ENCODE measurements around the gene PRMT5.

The PRMT5 gene

DNA sequence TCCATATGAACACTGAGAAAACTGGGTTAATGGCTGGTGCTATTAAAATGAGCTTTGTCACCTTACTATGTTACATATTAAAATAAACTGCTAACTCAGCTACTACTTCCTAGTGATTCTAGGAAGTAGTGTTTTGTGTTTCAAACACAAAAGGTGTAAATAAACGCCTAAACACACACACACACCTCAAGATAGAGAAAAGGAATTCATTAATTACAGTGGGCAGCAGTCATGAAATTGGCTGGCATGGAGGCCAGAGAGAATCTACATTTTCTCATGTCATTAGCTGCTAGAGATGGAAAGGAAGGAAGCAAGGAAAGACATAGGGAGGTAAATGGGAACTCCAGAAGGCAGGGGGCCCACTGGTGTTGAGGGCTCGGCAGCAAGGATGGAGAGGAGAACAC is 787 bp upstream of the PRMT5 start:
- DNase-seq (ENCODE audit: low read depth) = peak; percentile 9
- peak overlapping the region; percentile 66 for H3K4me3 ChIP-seq (ENCODE audit: control insufficient read depth, low read depth, low read length)
- TF ChIP-seq, protein P1, sequence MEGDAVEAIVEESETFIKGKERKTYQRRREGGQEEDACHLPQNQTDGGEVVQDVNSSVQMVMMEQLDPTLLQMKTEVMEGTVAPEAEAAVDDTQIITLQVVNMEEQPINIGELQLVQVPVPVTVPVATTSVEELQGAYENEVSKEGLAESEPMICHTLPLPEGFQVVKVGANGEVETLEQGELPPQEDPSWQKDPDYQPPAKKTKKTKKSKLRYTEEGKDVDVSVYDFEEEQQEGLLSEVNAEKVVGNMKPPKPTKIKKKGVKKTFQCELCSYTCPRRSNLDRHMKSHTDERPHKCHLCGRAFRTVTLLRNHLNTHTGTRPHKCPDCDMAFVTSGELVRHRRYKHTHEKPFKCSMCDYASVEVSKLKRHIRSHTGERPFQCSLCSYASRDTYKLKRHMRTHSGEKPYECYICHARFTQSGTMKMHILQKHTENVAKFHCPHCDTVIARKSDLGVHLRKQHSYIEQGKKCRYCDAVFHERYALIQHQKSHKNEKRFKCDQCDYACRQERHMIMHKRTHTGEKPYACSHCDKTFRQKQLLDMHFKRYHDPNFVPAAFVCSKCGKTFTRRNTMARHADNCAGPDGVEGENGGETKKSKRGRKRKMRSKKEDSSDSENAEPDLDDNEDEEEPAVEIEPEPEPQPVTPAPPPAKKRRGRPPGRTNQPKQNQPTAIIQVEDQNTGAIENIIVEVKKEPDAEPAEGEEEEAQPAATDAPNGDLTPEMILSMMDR (conservative IDR thresholded peaks at IDR 0.05; ENCODE audit: control insufficient read depth, insufficient read depth, low read depth, low read length) = no peak

DNA sequence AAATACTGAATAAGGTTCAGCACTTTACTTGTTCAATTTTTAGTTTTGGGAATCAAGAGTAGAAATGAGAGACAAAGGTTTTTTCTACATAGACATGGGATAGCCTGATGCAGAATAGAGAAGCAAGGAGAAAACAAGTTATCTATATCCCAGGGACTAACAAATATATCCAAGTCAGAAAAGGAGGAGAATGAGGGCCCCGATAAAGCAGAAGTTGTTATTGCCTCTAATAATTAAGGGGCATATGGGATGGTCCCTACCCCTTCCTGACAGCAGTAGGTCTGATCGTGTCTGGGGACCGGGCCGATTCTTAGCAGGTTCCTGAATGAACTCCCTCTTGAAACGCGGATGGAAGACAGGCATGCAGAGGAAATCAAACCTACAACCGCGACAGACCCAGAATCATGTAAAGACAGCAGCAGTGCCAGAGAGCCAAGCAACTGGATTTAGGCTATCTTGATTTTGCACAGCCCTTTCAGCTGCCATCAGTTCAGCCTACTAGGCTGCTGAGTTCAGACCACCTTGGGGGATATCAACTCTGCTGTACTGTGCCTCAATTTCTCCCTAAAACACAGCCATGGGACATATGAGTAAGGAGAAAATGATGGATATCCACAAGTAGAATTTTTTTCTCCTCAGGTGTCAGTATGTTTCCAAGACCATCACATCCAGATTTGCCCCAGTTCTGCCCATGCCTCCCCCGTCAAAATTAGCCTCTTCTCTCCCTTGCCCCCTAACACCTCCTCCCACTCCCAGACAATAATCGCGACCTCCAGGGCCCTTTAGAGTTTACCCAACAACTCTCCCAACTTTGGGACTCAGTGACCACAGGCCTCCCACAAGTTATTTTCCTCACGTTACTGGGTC is 706 bp downstream of the PRMT5 start:
- H3K4me3 ChIP-seq (ENCODE audit: control insufficient read depth, low read depth, low read length) = peak overlapping the region; percentile 100
- DNase-seq (ENCODE audit: low read depth) = no peak
- TF ChIP-seq, protein P1 (conservative IDR thresholded peaks at IDR 0.05; ENCODE audit: control insufficient read depth, insufficient read depth, low read depth, low read length) = no peak

DNA sequence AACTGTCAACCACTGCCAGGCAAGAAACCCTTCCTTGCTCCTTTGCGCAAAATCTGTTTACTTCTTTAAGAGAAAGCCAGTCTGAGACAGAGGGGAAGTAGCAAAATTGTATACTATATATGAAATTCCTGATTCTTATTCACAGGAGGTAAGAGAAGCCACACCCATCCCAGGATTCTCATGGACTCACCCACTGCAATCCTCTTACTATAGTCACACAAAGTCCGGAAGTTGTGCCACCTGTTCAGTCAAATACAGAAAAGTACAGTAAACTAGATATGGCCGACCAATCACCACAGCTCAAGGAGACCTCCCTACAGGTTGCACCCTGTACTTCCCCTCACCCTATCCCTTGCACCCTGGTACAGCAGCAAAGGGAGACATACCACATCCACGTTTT is 2.9 kb downstream of the PRMT5 start:
- no peak overlapping the region for H3K4me3 ChIP-seq (ENCODE audit: control insufficient read depth, low read depth, low read length)
- TF ChIP-seq, protein P1 (conservative IDR thresholded peaks at IDR 0.05; ENCODE audit: control insufficient read depth, insufficient read depth, low read depth, low read length) = no peak

DNA sequence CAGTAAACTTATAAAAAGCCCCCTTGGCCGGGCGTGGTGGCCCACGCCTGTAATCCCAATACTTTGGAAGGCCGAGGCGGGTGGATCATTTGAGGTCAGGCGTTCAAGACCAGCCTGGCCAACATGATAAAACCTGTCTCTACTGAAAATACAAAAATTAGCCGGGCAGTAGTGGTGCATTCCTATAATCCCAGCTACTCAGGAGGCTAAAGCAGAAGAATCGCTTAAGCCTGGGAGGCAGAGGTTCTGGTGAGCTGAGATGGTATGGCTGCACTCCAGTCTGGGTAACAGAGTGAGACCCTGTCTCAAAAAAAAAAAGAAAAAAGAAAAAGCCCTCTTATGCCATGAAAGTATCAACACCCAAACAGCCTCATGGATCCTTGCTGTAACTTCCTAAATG is 3.7 kb downstream of the PRMT5 start:
- no peak overlapping the region for H3K4me3 ChIP-seq (ENCODE audit: control insufficient read depth, low read depth, low read length)
- DNase-seq (ENCODE audit: low read depth) = no peak
- TF ChIP-seq, protein P1 (conservative IDR thresholded peaks at IDR 0.05; ENCODE audit: control insufficient read depth, insufficient read depth, low read depth, low read length) = no peak

More for the DNA sequence above, 2.9 kb downstream of the PRMT5 start:
- no peak for DNase-seq (ENCODE audit: low read depth)

DNA sequence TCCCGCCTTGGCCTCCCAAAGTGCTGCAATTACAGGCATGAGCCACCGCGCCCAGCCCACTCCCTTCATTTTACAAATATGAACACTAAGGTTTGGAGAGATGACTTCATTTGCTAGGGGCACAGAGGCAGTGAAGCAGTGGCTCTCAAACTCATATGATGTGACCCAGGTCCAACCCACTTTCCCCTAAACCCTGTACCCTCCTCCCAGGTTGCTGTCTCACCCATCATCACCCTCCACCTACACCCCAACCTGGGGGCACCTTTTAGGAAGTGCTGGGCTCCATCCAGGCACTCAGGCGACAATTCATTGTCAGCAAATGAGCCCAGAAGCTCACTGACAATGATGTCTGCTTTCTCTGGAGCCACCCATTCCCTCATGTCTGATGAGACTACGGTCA is 5.4 kb downstream of the PRMT5 start:
- TF ChIP-seq, protein P1 (conservative IDR thresholded peaks at IDR 0.05; ENCODE audit: control insufficient read depth, insufficient read depth, low read depth, low read length) = no peak

DNA sequence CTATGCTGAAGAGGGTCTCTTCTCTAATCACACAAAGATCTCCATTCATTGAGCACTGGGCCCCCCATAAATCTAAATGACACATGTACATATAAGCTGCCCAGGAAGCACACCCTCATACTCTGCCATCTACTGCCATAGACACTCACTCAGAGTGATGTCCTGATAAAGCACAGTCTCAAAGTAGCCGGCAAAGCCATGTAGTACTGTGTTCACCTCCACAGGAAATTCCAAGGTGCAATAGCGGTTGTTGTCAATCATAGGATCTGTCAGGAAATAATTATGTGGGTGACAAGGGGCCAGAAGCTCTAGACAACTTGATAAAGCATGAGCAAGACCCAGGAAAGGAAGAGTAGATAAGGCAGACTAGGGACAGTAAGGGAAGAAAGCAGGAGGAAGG is 6.9 kb downstream of the PRMT5 start:
- no peak overlapping the region for H3K4me3 ChIP-seq (ENCODE audit: control insufficient read depth, low read depth, low read length)
- DNase-seq (ENCODE audit: low read depth) = no peak
- TF ChIP-seq, protein P1 (conservative IDR thresholded peaks at IDR 0.05; ENCODE audit: control insufficient read depth, insufficient read depth, low read depth, low read length) = no peak

More for the DNA sequence above, 5.4 kb downstream of the PRMT5 start:
- DNase-seq (ENCODE audit: low read depth) = no peak
- no peak overlapping the region for H3K4me3 ChIP-seq (ENCODE audit: control insufficient read depth, low read depth, low read length)

Measured in fibroblast of mammary gland (primary cell).